Pancreas (tissue), 10 donors: Measurements from ENCODE around the gene TMEM223. TPM values are rescaled to one million over a fixed set of nuclear protein-coding genes. Genes with fewer than 3 reads are reported as not detected.

Source experiments
- ATAC-seq, 4 donors: fragments of 200-7000 bp; cut with Tn5 transposase; one replicate each; pipeline versions ENCODE4 v1.8.0 to v1.9.1; 2020; ENCODE audit warnings: mild to moderate bottlenecking in 4 of 4, moderate library complexity in 4 of 4
- DNase-seq, 6 donors: peaks; one replicate each; pipeline ENCODE4 v3.0.0-alpha.2; 2020
- FAIRE-seq: peaks from 2 replicates; lab custom pipeline; 2012; peaks lifted over from hg19 to GRCh38; lab: Jason Lieb, UNC
- H3K27ac ChIP-seq, 4 donors: fragments of 200-600 bp; sonication (generic); 1 replicate in 3 of 4; 2 replicates in 1 of 4; pipeline versions ENCODE4 v1.5.0 to v1.8.0; 2020
- H3K27me3 ChIP-seq, 4 donors: fragments of 200-600 bp; one replicate each; pipeline ENCODE4 v1.8.0; 2021
- H3K36me3 ChIP-seq, 3 donors: fragments of 200-600 bp; sonication (generic) in 1 of 3; one replicate each; pipeline versions ENCODE4 v1.5.0 to v1.8.0; 2020 to 2021
- H3K4me1 ChIP-seq, 3 donors: fragments of 200-600 bp; one replicate each; pipeline ENCODE4 v1.8.0; 2021
- H3K4me3 ChIP-seq, 4 donors: fragments of 200-600 bp; sonication (generic) in 2 of 4; one replicate each; pipeline versions ENCODE4 v1.5.0 to v1.8.0; 2020 to 2021
- H3K9me3 ChIP-seq, 4 donors: fragments of 200-600 bp; one replicate each; pipeline ENCODE4 v1.8.0; 2021
- CTCF ChIP-seq, 4 donors: fragments of 200-600 bp; sonication (generic) in 3 of 4; IDR thresholded peaks; one replicate each; pipeline versions ENCODE4 v1.5.0 to v1.8.0; 2021; ENCODE audit warnings: antibody characterized with exemption in 4 of 4
- whole genome bisulfite sequencing, 2 donors: extraction: QIAGEN DNeasy Blood & Tissue Kit; methylation state at CpG; one replicate each; pipeline ENCODE4 v1.1.7; 2013; 5-methylcytosine and 5-hydroxymethylcytosine counted together
- intact Hi-C, 3 donors: fragments of 100-400 bp; cut with DNase I; formaldehyde crosslinking; loops; one replicate each; pipeline versions ENCODE4 v1.11.1 to v1.14.2; 2022
- polyA plus RNA-seq, 2 donors: library from polyadenylated mRNA; stranded (reverse); fragments of 200-250 nt; gene quantifications; one replicate each; pipeline ENCODE4 v1.2.3, GENCODE V29; 2013
- total RNA-seq, 6 donors: library from RNA; stranded (reverse); fragmentation: NEBNext Ultra II Directional in 4 of 6; extraction: Animal tissue kit (Norgen Biotek cat#: 25700) in 4 of 6; gene quantifications; one replicate each; pipeline versions ENCODE4 v1.2.1 to v1.2.4, GENCODE V29; 2021 to 2023
- donor health status: healthy with polysubstance abuse.
- donor health status: DM: no; HTN: no; CAD: no; lungs with moderate emphysema.
- donor health status: DM: no; HTN: no; CAD: no.
- donor health status: control.
- donor health status: control.
- donor health status: Bipolar disorder and iron deficiency.
- donor health status: DM: yes; HTN: yes; CAD: no.
- donor health status: DM: no; HTN: no; CAD: no.
- donor health status: DM: no; HTN: no; CAD: no.
- donor health status: DM: yes; HTN: yes; CAD: no.

The TMEM223 gene
- total and polyA plus RNA-seq, 8 donors, result 5.0 to 16.6 (median 7.5) TPM

- H3K27ac ChIP-seq, result no peak overlapping the region
- no peak for TF ChIP-seq CTCF (IDR thresholded peaks at IDR 0.05)
- intact Hi-C loops, result loop anchor here in 2 of 3 donors (5.0 to 10.0 kb wide), 2 partner anchors 73 to 75 kb away; no protein-coding TSS in a partner anchor
- H3K4me1 ChIP-seq, result peaks cover 10 to 29% (median 26%) of the 10 kb centered on the region in 3 donors
- DNase-seq, result no peak
- peaks cover 0 to 9% (median 8%) of the 10 kb centered on the region in 3 donors for H3K36me3 ChIP-seq
- FAIRE-seq, result no peak
- H3K9me3 ChIP-seq, result no peaks in the 10 kb centered on the region
- H3K27me3 ChIP-seq, result no peaks in the 10 kb centered on the region
- no peak overlapping the region for H3K4me3 ChIP-seq
- no peak for ATAC-seq
- WGBS, 2 donors, result 50 to 71% methylated on average over 3 of the region's 3 CpGs
These were observed 2.2 kb downstream of the TMEM223 start for GRCh38 chr11:62789576-62789975.

- 51 to 66% methylated on average over 5 of the region's 5 CpGs for WGBS, 2 donors
- no peaks in the 10 kb centered on the region for H3K9me3 ChIP-seq
- H3K4me1 ChIP-seq, result peaks cover 10 to 29% (median 26%) of the 10 kb centered on the region in 3 donors
- H3K4me3 ChIP-seq, result peak overlapping the region in 1 of 4 donors; percentile 86
- no peak for DNase-seq
- peaks cover 0 to 4% (median 3%) of the 10 kb centered on the region in 3 donors for H3K36me3 ChIP-seq
- H3K27me3 ChIP-seq, result no peaks in the 10 kb centered on the region
- TF ChIP-seq CTCF (IDR thresholded peaks at IDR 0.05), result no peak
- intact Hi-C loops, result loop anchor here in 2 of 3 donors (5.0 to 10.0 kb wide), 2 partner anchors 73 to 76 kb away; no protein-coding TSS in a partner anchor
- no peak for FAIRE-seq
- no peak for ATAC-seq
- H3K27ac ChIP-seq, result no peak overlapping the region
These were observed 2.8 kb downstream of the TMEM223 start for GRCh38 chr11:62788991-62789390.

- intact Hi-C loops, result loop anchor here in 2 of 3 donors (5.0 to 10.0 kb wide), 2 partner anchors 75 to 78 kb away; no protein-coding TSS in a partner anchor
- H3K4me1 ChIP-seq, result peaks cover 5 to 25% (median 23%) of the 10 kb centered on the region in 3 donors
- H3K27ac ChIP-seq, result peak within 1 kb of the TSS; percentile 94 to 96 (median 95)
- 0% methylated on average over 46 to 88 of the region's 88 CpGs for WGBS, 2 donors
- peak within 1 kb of the TSS; percentile 77 to 86 (median 84) for H3K4me3 ChIP-seq
- DNase-seq (peak; percentile 95 to 99 (median 97)), FAIRE-seq (no peak), ATAC-seq (peak; percentile 83 to 92 (median 86))
- no peaks in the 10 kb centered on the region for H3K9me3 ChIP-seq
- H3K36me3 ChIP-seq, result peaks cover 0 to 3% (median 0%) of the 10 kb centered on the region in 3 donors
- H3K27me3 ChIP-seq, result no peaks in the 10 kb centered on the region
- peak in 1 of 4 donors; percentile 8 for TF ChIP-seq CTCF (IDR thresholded peaks at IDR 0.05)
These were observed 4.6 kb downstream of the TMEM223 start, which contains the start of gene TMEM179B for GRCh38 chr11:62787005-62787759. TMEM179B (plus strand) TSS chr11:62787402; CDS start chr11:62787432, 30 bp downstream.

GRCh38 chr11:62786318-62787004, 5.3 kb downstream of the TMEM223 start:
- Histone ChIP-seq H3K27me3 (no peaks in the 10 kb centered on the region), H3K9me3 (no peaks in the 10 kb centered on the region), H3K36me3 (peaks cover 0 to 3% (median 0%) of the 10 kb centered on the region in 3 donors), H3K27ac (peak overlapping the region; percentile 94 to 96 (median 95)), H3K4me3 (peak overlapping the region; percentile 77 to 86 (median 84)), H3K4me1 (peaks cover 4 to 22% (median 22%) of the 10 kb centered on the region in 3 donors)
- intact Hi-C loops, result loop anchor here in 2 of 3 donors (5.0 to 10.0 kb wide), 2 partner anchors 76 to 78 kb away; no protein-coding TSS in a partner anchor
- WGBS, 2 donors, result 1% methylated on average over 42 to 51 of the region's 51 CpGs
- FAIRE-seq (no peak), ATAC-seq (peak; percentile 72 to 83 (median 80)), DNase-seq (peak; percentile 81 to 94 (median 88))
- TF ChIP-seq CTCF (IDR thresholded peaks at IDR 0.05), result peak; percentile 92 to 97 (median 94)
